ENCODE measurements around the gene CCDC141.

DNA sequence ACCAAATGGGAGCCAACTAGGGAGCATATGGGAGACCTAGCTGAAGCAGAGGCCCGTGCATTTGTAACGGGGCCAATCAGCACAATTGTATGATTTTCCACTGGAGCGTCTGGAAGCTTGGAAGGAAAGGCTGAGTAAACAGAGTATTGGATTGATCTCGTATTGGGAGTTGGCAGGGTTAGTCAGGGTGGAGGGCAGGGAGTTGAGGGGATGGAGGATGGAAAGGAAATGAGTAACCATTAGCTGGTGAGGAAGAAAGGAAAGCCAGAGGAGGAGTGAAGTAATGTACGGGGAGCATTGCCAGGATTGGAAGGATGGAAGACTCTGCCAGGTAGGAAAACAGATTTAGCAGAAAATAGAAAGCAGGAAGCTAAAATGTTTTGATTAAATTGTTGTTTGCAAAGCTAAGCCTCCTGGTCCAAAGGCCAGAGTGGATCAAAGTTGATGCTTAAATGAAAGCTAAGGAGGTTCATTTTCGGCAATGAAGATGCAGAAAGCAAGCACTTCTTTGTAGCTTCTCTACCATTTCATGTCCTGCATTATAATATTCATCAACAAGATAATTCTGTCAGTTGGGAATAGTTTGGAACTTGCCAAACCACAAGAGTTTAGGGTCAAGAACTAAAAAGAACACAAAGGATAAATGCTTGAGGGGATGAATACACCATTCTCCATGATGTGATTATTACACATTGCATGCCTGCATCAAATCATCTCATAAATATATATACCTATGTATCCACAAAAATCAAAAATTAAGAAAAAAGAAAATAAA, 167.1 kb downstream of the CCDC141 start:
- TF ChIP-seq EP300 (IDR thresholded peaks at IDR 0.05) (no peak), ZC3H11A (IDR thresholded peaks at IDR 0.05) (no peak), MYC (IDR thresholded peaks at IDR 0.05; ENCODE audit: borderline replicate concordance, low read length) (no peak), RCOR1 (IDR thresholded peaks at IDR 0.05; ENCODE audit: low read depth, low read length) (no peak), E2F6 (IDR thresholded peaks at IDR 0.05; ENCODE audit: borderline replicate concordance, low read depth) (no peak), JUN (IDR thresholded peaks at IDR 0.05) (no peak), KDM1A (IDR thresholded peaks at IDR 0.05; ENCODE audit: low read depth) (no peak), RARB (CRISPR knock-in tag; IDR thresholded peaks at IDR 0.05) (no peak), NR3C1 (IDR thresholded peaks at IDR 0.05) (no peak)
- TF ChIP-seq, protein P1, sequence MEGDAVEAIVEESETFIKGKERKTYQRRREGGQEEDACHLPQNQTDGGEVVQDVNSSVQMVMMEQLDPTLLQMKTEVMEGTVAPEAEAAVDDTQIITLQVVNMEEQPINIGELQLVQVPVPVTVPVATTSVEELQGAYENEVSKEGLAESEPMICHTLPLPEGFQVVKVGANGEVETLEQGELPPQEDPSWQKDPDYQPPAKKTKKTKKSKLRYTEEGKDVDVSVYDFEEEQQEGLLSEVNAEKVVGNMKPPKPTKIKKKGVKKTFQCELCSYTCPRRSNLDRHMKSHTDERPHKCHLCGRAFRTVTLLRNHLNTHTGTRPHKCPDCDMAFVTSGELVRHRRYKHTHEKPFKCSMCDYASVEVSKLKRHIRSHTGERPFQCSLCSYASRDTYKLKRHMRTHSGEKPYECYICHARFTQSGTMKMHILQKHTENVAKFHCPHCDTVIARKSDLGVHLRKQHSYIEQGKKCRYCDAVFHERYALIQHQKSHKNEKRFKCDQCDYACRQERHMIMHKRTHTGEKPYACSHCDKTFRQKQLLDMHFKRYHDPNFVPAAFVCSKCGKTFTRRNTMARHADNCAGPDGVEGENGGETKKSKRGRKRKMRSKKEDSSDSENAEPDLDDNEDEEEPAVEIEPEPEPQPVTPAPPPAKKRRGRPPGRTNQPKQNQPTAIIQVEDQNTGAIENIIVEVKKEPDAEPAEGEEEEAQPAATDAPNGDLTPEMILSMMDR (IDR thresholded peaks at IDR 0.05) = no peak

Measured in A549 (cell line).